ENCODE measurements around the gene HOXA7.

Gene HOXA7

GRCh38 chr7:27156508-27156898, at the start of gene HOXA7:
Gene HOXA7 (minus strand): TSS chr7:27156675. CDS start chr7:27156545, 130 bp downstream.
- DNase-seq: no peak

GRCh38 chr7:27205325-27206280, 49.1 kb upstream of the HOXA7 start:
- DNase-seq: no peak

- DNase-seq: no peak
Observed at GRCh38 chr7:27204851-27205322, 48.4 kb upstream of the HOXA7 start.

GRCh38 chr7:27203964-27204594, 47.6 kb upstream of the HOXA7 start:
- no peak for DNase-seq

GRCh38 chr7:27203365-27203953, 47.0 kb upstream of the HOXA7 start:
- DNase-seq: no peak

- no peak for DNase-seq
Observed at GRCh38 chr7:27202862-27203134, 46.3 kb upstream of the HOXA7 start.

- DNase-seq: no peak
Observed at GRCh38 chr7:27202018-27202861, 45.8 kb upstream of the HOXA7 start.

- DNase-seq: no peak
Observed at GRCh38 chr7:27201580-27202017, 45.1 kb upstream of the HOXA7 start.

GRCh38 chr7:27200761-27201579, 44.5 kb upstream of the HOXA7 start:
- no peak for DNase-seq

GRCh38 chr7:27199849-27200760, 43.6 kb upstream of the HOXA7 start, which contains the start of gene HOXA13:
Gene HOXA13 (minus strand): TSS chr7:27200091. CDS start chr7:27200077, 14 bp downstream.
- no peak for DNase-seq

- no peak for DNase-seq
Observed at GRCh38 chr7:27198871-27199801, 42.7 kb upstream of the HOXA7 start.

GRCh38 chr7:27198138-27198841, 41.8 kb upstream of the HOXA7 start:
- DNase-seq: no peak

GRCh38 chr7:27197137-27198042, 40.9 kb upstream of the HOXA7 start:
- DNase-seq: no peak

- DNase-seq: peak; percentile 78 to 88
Observed at GRCh38 chr7:27196287-27196767, 39.9 kb upstream of the HOXA7 start.

- DNase-seq: no peak
Observed at GRCh38 chr7:27194686-27195379, 38.4 kb upstream of the HOXA7 start.

- DNase-seq: no peak
Observed at GRCh38 chr7:27194002-27194352, 37.5 kb upstream of the HOXA7 start.

Data from activated CD4-positive, alpha-beta T cell treated with anti-CD3 and anti-CD28 coated beads for 4 hours (primary cell).